GM19043 (cell line): ENCODE measurements around the gene HOXA10.

Experiments
- ATAC-seq: cut with Tn5 transposase; IDR thresholded peaks from one replicate; pipeline ENCODE4 v1.9.1; 2021; ENCODE audit warnings: low read depth; ENCODE audit not compliant: unreplicated experiment

HOXA10 gene

GRCh38 chr7:27191833-27192545, 17.9 kb upstream of the HOXA10 start:
- ATAC-seq = no peak

GRCh38 chr7:27191161-27191731, 17.1 kb upstream of the HOXA10 start:
- no peak for ATAC-seq

GRCh38 chr7:27189997-27190748, 16.1 kb upstream of the HOXA10 start:
- ATAC-seq = no peak

- no peak for ATAC-seq
These were observed 15.3 kb upstream of the HOXA10 start for GRCh38 chr7:27189295-27189996.

- no peak for ATAC-seq
These were observed 14.5 kb upstream of the HOXA10 start for GRCh38 chr7:27188386-27189294.

GRCh38 chr7:27187475-27188385, 13.6 kb upstream of the HOXA10 start:
- no peak for ATAC-seq

GRCh38 chr7:27186668-27187474, 12.8 kb upstream of the HOXA10 start:
- ATAC-seq = no peak

- no peak for ATAC-seq
These were observed 11.9 kb upstream of the HOXA10 start for GRCh38 chr7:27185854-27186667.

GRCh38 chr7:27185013-27185853, 11.1 kb upstream of the HOXA10 start, which contains the start of gene HOXA11:
TSS of gene HOXA11 (minus strand) at chr7:27185232. CDS start at chr7:27185144, 88 bp downstream.
- ATAC-seq = no peak

- no peak for ATAC-seq
These were observed 10.4 kb upstream of the HOXA10 start for GRCh38 chr7:27184337-27185012.

- no peak for ATAC-seq
These were observed 9.7 kb upstream of the HOXA10 start for GRCh38 chr7:27183682-27184336.

GRCh38 chr7:27182861-27183681, 9.0 kb upstream of the HOXA10 start:
- no peak for ATAC-seq

- no peak for ATAC-seq
These were observed 8.2 kb upstream of the HOXA10 start for GRCh38 chr7:27182285-27182841.

GRCh38 chr7:27181795-27182275, 7.7 kb upstream of the HOXA10 start:
- ATAC-seq = no peak
